Sigmoid colon (tissue), 4 donors: ENCODE results near the gene KMT5C.

ENCODE experiments used
- CTCF ChIP-seq, 4 experiments: fragments of 450-650 bp in 3 of 4; fragments of 200-600 bp in 1 of 4; IDR thresholded peaks; one replicate each; pipeline ENCODE4 v1.5.1; 2016 to 2019; ENCODE audit warnings: antibody characterized with exemption in 4 of 4, mild to moderate bottlenecking in 3 of 4, moderate library complexity in 2 of 4
- EP300 ChIP-seq, 4 donors: sonication (generic); formaldehyde crosslinking; IDR thresholded peaks; one replicate each; pipeline ENCODE4 v1.6.1; 2017; ENCODE audit warnings: antibody characterized with exemption in 4 of 4
- POLR2A ChIP-seq, 2 donors: fragments of 450-650 bp; IDR thresholded peaks; one replicate each; pipeline ENCODE4 v1.6.1; 2016; ENCODE audit warnings: antibody characterized with exemption in 2 of 2, mild to moderate bottlenecking in 2 of 2, moderate library complexity in 2 of 2
- POLR2AphosphoS5 ChIP-seq, 4 donors: sonication (generic); formaldehyde crosslinking; IDR thresholded peaks; one replicate each; pipeline ENCODE4 v1.6.1; 2017; ENCODE audit warnings: antibody characterized with exemption in 4 of 4

GRCh38 chr19:55377356-55378131, 37.9 kb downstream of the KMT5C start:
- TF ChIP-seq CTCF (IDR thresholded peaks at IDR 0.05) (no peak), POLR2AphosphoS5 (IDR thresholded peaks at IDR 0.05) (no peak), POLR2A (IDR thresholded peaks at IDR 0.05) (no peak), EP300 (IDR thresholded peaks at IDR 0.05) (no peak)
